ENCODE data around the gene KHDRBS2. TPM values are rescaled to one million over a fixed set of nuclear protein-coding genes. Genes with fewer than 3 reads are reported as not detected.

The KHDRBS2 gene
- total and polyA plus RNA-seq, 2 donors (not counting 3 experiments of a cell fraction or from before 2014, with no cell fraction given) = not detected

- dilution Hi-C loops (cut with MboI; ENCODE audit: extremely low pct_ligation_motif_present, low sequenced_read_pairs) (no loop called here), intact Hi-C loops (cut with micrococcal nuclease) (no loop called here)
- H3K9me3 ChIP-seq (replicated peaks; ENCODE audit: control insufficient read depth, insufficient read depth, low read length) = peaks cover 4% of the 10 kb centered on the region
- H3K4me3 ChIP-seq (replicated peaks in 1 of 3; ENCODE audit: insufficient read depth in 1 of 3, low read depth in 1 of 3, low read length in 3 of 3) = no peak overlapping the region
- no peak overlapping the region for H3K4me2 ChIP-seq (ENCODE audit: insufficient read depth, low read length)
- no peaks in the 10 kb centered on the region for H3K4me1 ChIP-seq (ENCODE audit: control insufficient read depth, extremely low read depth, insufficient read depth, low read length)
- H3K9ac ChIP-seq (replicated peaks; ENCODE audit: extremely low read depth, insufficient read depth, low read length) = no peak overlapping the region
- no peaks in the 10 kb centered on the region for H3K27me3 ChIP-seq (ENCODE audit: control insufficient read depth in 2 of 2, insufficient read depth in 2 of 2, low read length in 2 of 2)
- DNase-seq (ENCODE audit: low read depth, low spot score) (no peak), FAIRE-seq (no peak)
- no peaks in the 10 kb centered on the region for H3K9me1 ChIP-seq (replicated peaks; ENCODE audit: control insufficient read depth, extremely low read depth, insufficient read depth, low read length)
- H3K36me3 ChIP-seq (ENCODE audit: control insufficient read depth in 2 of 2, extremely low read depth in 1 of 2, insufficient read depth in 2 of 2, low read length in 2 of 2) = no peaks in the 10 kb centered on the region
- no peak for TF ChIP-seq GATA2 (IDR thresholded peaks at IDR 0.05; ENCODE audit: insufficient read depth, insufficient read length, low read depth, low read length)
- H3K27ac ChIP-seq (ENCODE audit: insufficient read depth, low read depth, low read length) = no peak overlapping the region
- no peaks in the 10 kb centered on the region for H3K79me2 ChIP-seq (ENCODE audit: control insufficient read depth, insufficient read depth, low read length)
- BruUV-seq (replicated peaks) = no TSS peak
- no peak overlapping the region for H2AFZ ChIP-seq (ENCODE audit: low read depth, low read length)
- ChIA-PET CTCF (no interaction called here), POLR2A (no interaction called here)
- no peaks in the 10 kb centered on the region for H4K20me1 ChIP-seq (replicated peaks; ENCODE audit: control insufficient read depth, extremely low read depth, insufficient read depth, low read length)
Observed at GRCh38 chr6:62265906-62266525, 20.0 kb downstream of the KHDRBS2 start.

GRCh38 chr6:62262283-62262682 lies 23.7 kb downstream of the KHDRBS2 start:
- ChIA-PET CTCF (no interaction called here), POLR2A (no interaction called here)
- dilution Hi-C loops (cut with MboI; ENCODE audit: extremely low pct_ligation_motif_present, low sequenced_read_pairs) = no loop called here

More at GRCh38 chr6:62262283-62262682, 23.7 kb downstream of the KHDRBS2 start:
- no peak overlapping the region for H3K4me3 ChIP-seq (replicated peaks in 1 of 3; ENCODE audit: insufficient read depth in 1 of 3, low read depth in 1 of 3, low read length in 3 of 3)
- no peak overlapping the region for H3K27ac ChIP-seq (ENCODE audit: insufficient read depth, low read depth, low read length)
- no peak overlapping the region for H3K4me2 ChIP-seq (ENCODE audit: insufficient read depth, low read length)
- no peak for DNase-seq (ENCODE audit: low read depth, low spot score)
- no peaks in the 10 kb centered on the region for H4K20me1 ChIP-seq (replicated peaks; ENCODE audit: control insufficient read depth, extremely low read depth, insufficient read depth, low read length)
- no peaks in the 10 kb centered on the region for H3K27me3 ChIP-seq (ENCODE audit: control insufficient read depth in 2 of 2, insufficient read depth in 2 of 2, low read length in 2 of 2)
- no peak for FAIRE-seq
- no peak overlapping the region for H3K9ac ChIP-seq (replicated peaks; ENCODE audit: extremely low read depth, insufficient read depth, low read length)
- TF ChIP-seq POLR2A (IDR thresholded peaks at IDR 0.05; ENCODE audit: low read depth, low read length) = no peak
- no peak for TF ChIP-seq MYC (IDR thresholded peaks at IDR 0.05; ENCODE audit: low read depth, low read length)
- TF ChIP-seq FOS (IDR thresholded peaks at IDR 0.05; ENCODE audit: borderline replicate concordance, insufficient read depth, low read length) = no peak
- no peak for TF ChIP-seq JUN (IDR thresholded peaks at IDR 0.05; ENCODE audit: borderline replicate concordance, insufficient read depth, insufficient read length, low read depth)
- no peak for TF ChIP-seq EZH2 (IDR thresholded peaks at IDR 0.05; ENCODE audit: borderline replicate concordance, low read depth, low read length, severe bottlenecking)
- TF ChIP-seq GATA2 (IDR thresholded peaks at IDR 0.05; ENCODE audit: insufficient read depth, insufficient read length, low read depth, low read length) = no peak
- no peak for TF ChIP-seq MAX (IDR thresholded peaks at IDR 0.05; ENCODE audit: insufficient read depth, insufficient read length)
- TF ChIP-seq CTCF (IDR thresholded peaks at IDR 0.05; ENCODE audit: extremely low read depth in 1 of 2, insufficient read depth in 1 of 2, low read depth in 1 of 2, low read length in 2 of 2) = no peak
- TF ChIP-seq POLR2AphosphoS5 (IDR thresholded peaks at IDR 0.05; ENCODE audit: insufficient read depth, low read depth, low read length) = no peak
- BruUV-seq (replicated peaks) = no TSS peak
- peaks cover 4% of the 10 kb centered on the region for H3K9me3 ChIP-seq (replicated peaks; ENCODE audit: control insufficient read depth, insufficient read depth, low read length)
- H3K79me2 ChIP-seq (ENCODE audit: control insufficient read depth, insufficient read depth, low read length) = no peaks in the 10 kb centered on the region
- intact Hi-C loops (cut with micrococcal nuclease) = no loop called here
- H3K9me1 ChIP-seq (replicated peaks; ENCODE audit: control insufficient read depth, extremely low read depth, insufficient read depth, low read length) = no peaks in the 10 kb centered on the region
- no peaks in the 10 kb centered on the region for H3K36me3 ChIP-seq (ENCODE audit: control insufficient read depth in 2 of 2, extremely low read depth in 1 of 2, insufficient read depth in 2 of 2, low read length in 2 of 2)
- no peak overlapping the region for H2AFZ ChIP-seq (ENCODE audit: low read depth, low read length)
- H3K4me1 ChIP-seq (ENCODE audit: control insufficient read depth, extremely low read depth, insufficient read depth, low read length) = no peaks in the 10 kb centered on the region

All from endothelial cell of umbilical vein (primary cell).